ENCODE results near the gene TMSB15B. TPM values are rescaled to one million over a fixed set of nuclear protein-coding genes. Genes with fewer than 3 reads are reported as not detected.
A peak's percentile ranks its signal among the peaks of the same experiment; 100 is the strongest.
"Not testable (repeated sequence)": the region's sequence is repeated elsewhere in the genome, so short reads cannot be mapped to it uniquely, and the experiment has no call there.

TMSB15B gene
- total and polyA plus RNA-seq, 10 donors, result 2.0 to 8.6 (median 4.0) TPM

- no peak for DNase-seq
- TF ChIP-seq POLR2A (IDR thresholded peaks at IDR 0.05), result no peak
- TF ChIP-seq CTCF (IDR thresholded peaks at IDR 0.05 in 8 of 11, conservative IDR thresholded peaks at IDR 0.05 in 3 of 11), result no peak
- TF ChIP-seq POLR2AphosphoS5 (IDR thresholded peaks at IDR 0.05), result no peak
- Histone ChIP-seq H3K9me3 (no peaks in the 10 kb centered on the region), H3K36me3 (no peaks in the 10 kb centered on the region), H3K27me3 (replicated peaks in 1 of 7) (peaks cover 0 to 7% (median 0%) of the 10 kb centered on the region in 7 donors), H3K4me1 (no peaks in the 10 kb centered on the region), H3K4me3 (no peak overlapping the region), H3K27ac (no peak overlapping the region)
- intact Hi-C loops (cut with DNase I; ENCODE audit: low total_unique reads), result no loop called here
- WGBS, 5 donors, result 32 to 39% (median 36%) methylated on average over 5 of the region's 5 CpGs
Observed at GRCh38 chrX:103999234-103999633, 36.8 kb downstream of the TMSB15B start.

GRCh38 chrX:104008831-104009230 is 46.4 kb downstream of the TMSB15B start:
- 62 to 75% (median 69%) methylated on average over 5 of the region's 5 CpGs for WGBS, 5 donors
- TF ChIP-seq CTCF (IDR thresholded peaks at IDR 0.05 in 8 of 11, conservative IDR thresholded peaks at IDR 0.05 in 3 of 11) (no peak), POLR2AphosphoS5 (IDR thresholded peaks at IDR 0.05) (no peak), POLR2A (IDR thresholded peaks at IDR 0.05) (no peak)
- no peak for DNase-seq
- no peaks in the 10 kb centered on the region for H3K36me3 ChIP-seq
- H3K4me1 ChIP-seq, result no peaks in the 10 kb centered on the region
- H3K27ac ChIP-seq, result no peak overlapping the region
- H3K9me3 ChIP-seq, result no peaks in the 10 kb centered on the region
- no peak overlapping the region for H3K4me3 ChIP-seq
- H3K27me3 ChIP-seq (replicated peaks in 1 of 7), result peaks cover 0 to 10% (median 0%) of the 10 kb centered on the region in 7 donors
- intact Hi-C loops (cut with DNase I; ENCODE audit: low total_unique reads), result no loop called here

GRCh38 chrX:104013158-104013557 is 50.7 kb downstream of the TMSB15B start:
- no peaks in the 10 kb centered on the region for H3K36me3 ChIP-seq
- H3K4me1 ChIP-seq, result no peaks in the 10 kb centered on the region
- H3K9me3 ChIP-seq, result no peaks in the 10 kb centered on the region
- H3K27me3 ChIP-seq (replicated peaks in 1 of 7), result peaks cover 0 to 10% (median 0%) of the 10 kb centered on the region in 7 donors
- no peak overlapping the region for H3K27ac ChIP-seq
- TF ChIP-seq POLR2AphosphoS5 (IDR thresholded peaks at IDR 0.05) (no peak), CTCF (IDR thresholded peaks at IDR 0.05 in 8 of 11, conservative IDR thresholded peaks at IDR 0.05 in 3 of 11) (no peak), POLR2A (IDR thresholded peaks at IDR 0.05) (no peak)
- no peak overlapping the region for H3K4me3 ChIP-seq
- DNase-seq, result peak; percentile 66
- WGBS, 5 donors, result 71 to 95% (median 93%) methylated on average over 2 to 24 of the region's 24 CpGs
- intact Hi-C loops (cut with DNase I; ENCODE audit: low total_unique reads), result no loop called here

GRCh38 chrX:104013606-104014005 is 51.2 kb downstream of the TMSB15B start, which contains the start of gene H2BW1:
Gene H2BW1 (minus strand): TSS chrX:104013708. CDS start chrX:104013576, 132 bp downstream.
- Histone ChIP-seq H3K4me3 (no peak within 1 kb of the TSS), H3K36me3 (no peaks in the 10 kb centered on the region), H3K27me3 (replicated peaks in 1 of 7) (peaks cover 0 to 12% (median 0%) of the 10 kb centered on the region in 7 donors), H3K27ac (no peak within 1 kb of the TSS), H3K4me1 (no peaks in the 10 kb centered on the region), H3K9me3 (no peaks in the 10 kb centered on the region)
- TF ChIP-seq POLR2A (IDR thresholded peaks at IDR 0.05) (no peak), CTCF (IDR thresholded peaks at IDR 0.05 in 8 of 11, conservative IDR thresholded peaks at IDR 0.05 in 3 of 11) (no peak), POLR2AphosphoS5 (IDR thresholded peaks at IDR 0.05) (no peak)
- intact Hi-C loops (cut with DNase I; ENCODE audit: low total_unique reads), result no loop called here
- WGBS, 5 donors, result 86 to 100% (median 91%) methylated on average over 3 to 20 of the region's 20 CpGs
- no peak for DNase-seq

GRCh38 chrX:104015576-104015975 is 53.1 kb downstream of the TMSB15B start:
- H3K36me3 ChIP-seq; DNase-seq; H3K4me1 ChIP-seq; intact Hi-C loops (cut with DNase I; ENCODE audit: low total_unique reads); H3K4me3 ChIP-seq; H3K9me3 ChIP-seq; H3K27ac ChIP-seq: not testable (repeated sequence)
- peaks cover 0 to 24% (median 6%) of the 10 kb centered on the region in 7 donors for H3K27me3 ChIP-seq (replicated peaks in 1 of 7)
- WGBS, 5 donors, result 50 to 74% (median 64%) methylated on average over 8 of the region's 8 CpGs
